Testis (tissue), 3 donors: ENCODE results near the gene RNASE8. TPM values are rescaled to one million over a fixed set of nuclear protein-coding genes. Genes with fewer than 3 reads are reported as not detected.
A peak's percentile ranks its signal among the peaks of the same experiment; 100 is the strongest.

Experiments used
- DNase-seq: peaks from one replicate; pipeline ENCODE4 v3.0.0-alpha.2; 2019
- H3K27ac ChIP-seq, 2 donors: fragments of 200-600 bp; sonication (generic); one replicate each; pipeline ENCODE4 v1.5.1; 2019
- H3K27me3 ChIP-seq: fragments of 200-600 bp; sonication (generic); one replicate; pipeline ENCODE4 v1.5.1; 2019
- H3K36me3 ChIP-seq: fragments of 200-600 bp; sonication (generic); one replicate; pipeline ENCODE4 v1.5.1; 2017; ENCODE audit warnings: low read depth; ENCODE audit errors: missing control alignments
- H3K4me1 ChIP-seq: fragments of 200-600 bp; sonication (generic); one replicate; pipeline ENCODE4 v1.5.1; 2019
- H3K4me3 ChIP-seq, 2 donors: fragments of 200-600 bp; sonication (generic); one replicate each; pipeline ENCODE4 v1.5.1; 2017 to 2019
- H3K9me3 ChIP-seq: fragments of 200-600 bp; sonication (generic); one replicate; pipeline ENCODE4 v1.5.1; 2017
- POLR2A ChIP-seq: fragments of 450-650 bp; IDR thresholded peaks from one replicate; pipeline ENCODE4 v1.6.1; 2017; ENCODE audit warnings: antibody characterized with exemption, mild to moderate bottlenecking, moderate library complexity
- WGBS, 2 donors: methylation state at CpG; one replicate each; pipeline ENCODE4 v1.1.5; 2018; 5-methylcytosine and 5-hydroxymethylcytosine counted together
- intact Hi-C: fragments of 100-400 bp; cut with DNase I; formaldehyde crosslinking; loops from one replicate; pipeline ENCODE4 v1.15.1; 2023; ENCODE audit warnings: low total_unique reads
- polyA plus RNA-seq: library from polyadenylated mRNA; stranded (reverse); fragments of 350-450 nt; fragmentation: Illumina TruSeq; extraction: RNeasy Lipid Tissue Mini Kit (QIAGEN cat#74804); gene quantifications from one replicate; pipeline ENCODE4 v1.2.3, GENCODE V29; 2014; ENCODE audit warnings: low read depth, low replicate concordance; ENCODE audit not compliant: insufficient read depth
- total RNA-seq, 2 donors: library from RNA; depleted of rRNA; stranded (reverse); fragments of >200 nt; gene quantifications; one replicate each; pipeline ENCODE4 v1.2.3, GENCODE V29; 2016
- TF ChIP-seq, protein P1 (sequence below), 3 experiments: fragments of 450-650 bp in 2 of 3; fragments of 200-600 bp in 1 of 3; sonication (generic) in 1 of 3; IDR thresholded peaks; one replicate each; pipeline ENCODE4 v1.5.1; 2016 to 2019; ENCODE audit warnings: antibody characterized with exemption in 3 of 3, mild to moderate bottlenecking in 2 of 3, moderate library complexity in 1 of 3

RNASE8 gene
- total and polyA plus RNA-seq, 3 donors from 2014 or later: not detected

- Histone ChIP-seq H3K4me3 (no peak overlapping the region), H3K4me1 (peaks cover 29% of the 10 kb centered on the region), H3K27me3 (no peaks in the 10 kb centered on the region), H3K9me3 (no peaks in the 10 kb centered on the region), H3K27ac (peak overlapping the region; percentile 46 to 91), H3K36me3 (no peaks in the 10 kb centered on the region)
- intact Hi-C loops: no loop called here
- TF ChIP-seq POLR2A: no peak
- TF ChIP-seq, protein P1, sequence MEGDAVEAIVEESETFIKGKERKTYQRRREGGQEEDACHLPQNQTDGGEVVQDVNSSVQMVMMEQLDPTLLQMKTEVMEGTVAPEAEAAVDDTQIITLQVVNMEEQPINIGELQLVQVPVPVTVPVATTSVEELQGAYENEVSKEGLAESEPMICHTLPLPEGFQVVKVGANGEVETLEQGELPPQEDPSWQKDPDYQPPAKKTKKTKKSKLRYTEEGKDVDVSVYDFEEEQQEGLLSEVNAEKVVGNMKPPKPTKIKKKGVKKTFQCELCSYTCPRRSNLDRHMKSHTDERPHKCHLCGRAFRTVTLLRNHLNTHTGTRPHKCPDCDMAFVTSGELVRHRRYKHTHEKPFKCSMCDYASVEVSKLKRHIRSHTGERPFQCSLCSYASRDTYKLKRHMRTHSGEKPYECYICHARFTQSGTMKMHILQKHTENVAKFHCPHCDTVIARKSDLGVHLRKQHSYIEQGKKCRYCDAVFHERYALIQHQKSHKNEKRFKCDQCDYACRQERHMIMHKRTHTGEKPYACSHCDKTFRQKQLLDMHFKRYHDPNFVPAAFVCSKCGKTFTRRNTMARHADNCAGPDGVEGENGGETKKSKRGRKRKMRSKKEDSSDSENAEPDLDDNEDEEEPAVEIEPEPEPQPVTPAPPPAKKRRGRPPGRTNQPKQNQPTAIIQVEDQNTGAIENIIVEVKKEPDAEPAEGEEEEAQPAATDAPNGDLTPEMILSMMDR (IDR thresholded peaks at IDR 0.05): no peak
- WGBS, 2 donors: 16 to 48% methylated on average over 3 of the region's 3 CpGs
- no peak for DNase-seq
These were observed 30.7 kb upstream of the RNASE8 start for GRCh38 chr14:21026988-21027315.

- TF ChIP-seq POLR2A: no peak
- TF ChIP-seq, protein P1 (IDR thresholded peaks at IDR 0.05): no peak
- no peak within 1 kb of the TSS for H3K4me3 ChIP-seq
- WGBS, 2 donors: 92 to 97% methylated on average over 5 of the region's 5 CpGs
- intact Hi-C loops: no loop called here
- H3K27ac ChIP-seq: no peak within 1 kb of the TSS
- H3K27me3 ChIP-seq: no peaks in the 10 kb centered on the region
- DNase-seq: no peak
- peaks cover 23% of the 10 kb centered on the region for H3K4me1 ChIP-seq
- H3K36me3 ChIP-seq: no peaks in the 10 kb centered on the region
- no peaks in the 10 kb centered on the region for H3K9me3 ChIP-seq
These were observed 27.7 kb upstream of the RNASE8 start, which contains the start of gene TPPP2 for GRCh38 chr14:21029917-21030316. TSS of gene TPPP2 (plus strand) at chr14:21030217. CDS start at chr14:21030582, 365 bp downstream.

GRCh38 chr14:21030531-21030930 is 27.1 kb upstream of the RNASE8 start:
- Histone ChIP-seq H3K27me3 (no peaks in the 10 kb centered on the region), H3K27ac (no peak overlapping the region), H3K4me3 (no peak overlapping the region), H3K36me3 (no peaks in the 10 kb centered on the region), H3K4me1 (peaks cover 29% of the 10 kb centered on the region), H3K9me3 (no peaks in the 10 kb centered on the region)
- 86 to 89% methylated on average over 12 of the region's 12 CpGs for WGBS, 2 donors
- TF ChIP-seq, protein P1 (IDR thresholded peaks at IDR 0.05): no peak
- no peak for TF ChIP-seq POLR2A
- no peak for DNase-seq
- intact Hi-C loops: no loop called here

GRCh38 chr14:21032326-21033132 is 25.1 kb upstream of the RNASE8 start:
- DNase-seq: no peak
- intact Hi-C loops: no loop called here
- no peaks in the 10 kb centered on the region for H3K36me3 ChIP-seq
- peaks cover 15% of the 10 kb centered on the region for H3K4me1 ChIP-seq
- no peak overlapping the region for H3K27ac ChIP-seq
- TF ChIP-seq POLR2A: no peak
- TF ChIP-seq, protein P1 (IDR thresholded peaks at IDR 0.05): no peak
- no peaks in the 10 kb centered on the region for H3K9me3 ChIP-seq
- no peak overlapping the region for H3K4me3 ChIP-seq
- H3K27me3 ChIP-seq: no peaks in the 10 kb centered on the region
- whole genome bisulfite sequencing, 2 donors: 92 to 93% methylated on average over 5 of the region's 5 CpGs
